Omental fat pad (tissue), 4 donors: ENCODE data around the gene CUL9. TPM values are rescaled to one million over a fixed set of nuclear protein-coding genes. Genes with fewer than 3 reads are reported as not detected.

ENCODE experiments used
- ATAC-seq: fragments of 150-250 bp; one replicate; pipeline ENCODE4 v1.9.1; 2016; ENCODE audit warnings: mild to moderate bottlenecking, moderate library complexity; ENCODE audit not compliant: low FRiP score
- DNase-seq: peaks from one replicate; pipeline ENCODE4 v3.0.0-alpha.2; 2019; ENCODE audit warnings: low spot score
- CTCF ChIP-seq, 3 donors: fragments of 450-650 bp; IDR thresholded peaks; one replicate each; pipeline ENCODE4 v1.5.1; 2016 to 2017; ENCODE audit warnings: antibody characterized with exemption in 3 of 3, mild to moderate bottlenecking in 3 of 3, moderate library complexity in 2 of 3
- total RNA-seq, 4 donors: library from RNA; depleted of rRNA; stranded (reverse); fragments of >200 nt; gene quantifications; one replicate each; pipeline ENCODE4 v1.1.0, GENCODE V29; 2016

Gene CUL9
- total RNA-seq, 4 donors from 2014 or later: 24.6 to 41.6 (median 28.7) TPM

GRCh38 chr6:43200541-43200940 lies 18.5 kb downstream of the CUL9 start:
- no peak for ATAC-seq
- TF ChIP-seq CTCF (IDR thresholded peaks at IDR 0.05): no peak
- DNase-seq: no peak

DNA sequence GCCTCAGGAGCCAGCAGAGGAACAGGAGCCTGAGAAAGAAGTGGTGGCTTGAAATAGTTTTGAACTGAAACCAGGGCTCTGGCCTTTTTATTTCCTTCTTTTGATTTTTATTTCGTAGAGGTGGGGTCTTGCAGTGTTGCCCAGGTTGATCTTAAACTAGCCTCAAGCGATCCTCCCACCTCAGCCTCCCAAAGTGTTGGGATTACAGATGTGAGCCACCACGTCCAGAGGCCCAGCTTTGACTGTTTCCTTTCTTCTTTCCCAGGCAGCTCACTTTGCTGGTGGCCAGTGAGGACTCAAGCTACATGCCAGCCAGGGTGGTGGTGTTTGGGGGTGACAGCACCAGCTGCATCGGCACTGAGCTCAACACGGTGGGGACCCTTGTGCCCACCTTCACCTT lies 20.5 kb downstream of the CUL9 start:
- ATAC-seq (no peak), DNase-seq (no peak)
- TF ChIP-seq CTCF (IDR thresholded peaks at IDR 0.05): no peak

DNA sequence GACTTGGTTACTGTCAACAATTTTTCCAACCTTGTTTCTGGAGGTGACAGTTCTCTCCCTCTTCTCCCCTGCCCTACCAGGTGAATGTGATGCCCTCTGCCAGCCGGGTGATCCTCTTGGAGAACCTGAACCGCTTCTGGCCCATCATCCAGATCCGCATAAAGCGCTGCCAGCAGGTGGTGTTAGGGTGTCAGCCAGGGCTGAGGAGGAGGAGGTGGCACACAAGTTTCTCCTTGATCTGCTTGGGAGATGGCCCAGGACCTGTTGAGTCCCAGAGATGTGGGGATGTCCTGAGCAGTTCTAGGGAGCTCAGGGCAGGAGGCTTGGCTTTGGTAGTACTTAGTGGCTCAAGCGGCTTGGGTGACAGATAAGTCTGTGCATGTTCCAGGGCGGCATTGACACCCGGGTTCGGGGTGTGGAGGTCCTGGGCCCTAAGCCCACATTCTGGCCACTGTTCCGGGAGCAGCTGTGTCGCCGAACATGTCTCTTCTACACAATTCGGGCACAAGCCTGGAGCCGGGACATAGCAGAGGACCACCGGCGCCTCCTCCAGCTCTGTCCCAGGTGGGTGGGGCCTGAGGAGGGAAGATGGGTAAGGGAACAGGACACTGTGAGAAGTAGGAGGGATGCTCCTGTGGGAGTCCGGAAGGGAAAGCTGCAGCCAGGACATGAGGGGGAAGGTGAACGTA lies 21.2 kb downstream of the CUL9 start:
- ATAC-seq (no peak), DNase-seq (no peak)
- no peak for TF ChIP-seq CTCF (IDR thresholded peaks at IDR 0.05)

GRCh38 chr6:43203718-43204095 lies 21.7 kb downstream of the CUL9 start:
- DNase-seq: no peak
- TF ChIP-seq CTCF (IDR thresholded peaks at IDR 0.05): no peak
- ATAC-seq: no peak

DNA sequence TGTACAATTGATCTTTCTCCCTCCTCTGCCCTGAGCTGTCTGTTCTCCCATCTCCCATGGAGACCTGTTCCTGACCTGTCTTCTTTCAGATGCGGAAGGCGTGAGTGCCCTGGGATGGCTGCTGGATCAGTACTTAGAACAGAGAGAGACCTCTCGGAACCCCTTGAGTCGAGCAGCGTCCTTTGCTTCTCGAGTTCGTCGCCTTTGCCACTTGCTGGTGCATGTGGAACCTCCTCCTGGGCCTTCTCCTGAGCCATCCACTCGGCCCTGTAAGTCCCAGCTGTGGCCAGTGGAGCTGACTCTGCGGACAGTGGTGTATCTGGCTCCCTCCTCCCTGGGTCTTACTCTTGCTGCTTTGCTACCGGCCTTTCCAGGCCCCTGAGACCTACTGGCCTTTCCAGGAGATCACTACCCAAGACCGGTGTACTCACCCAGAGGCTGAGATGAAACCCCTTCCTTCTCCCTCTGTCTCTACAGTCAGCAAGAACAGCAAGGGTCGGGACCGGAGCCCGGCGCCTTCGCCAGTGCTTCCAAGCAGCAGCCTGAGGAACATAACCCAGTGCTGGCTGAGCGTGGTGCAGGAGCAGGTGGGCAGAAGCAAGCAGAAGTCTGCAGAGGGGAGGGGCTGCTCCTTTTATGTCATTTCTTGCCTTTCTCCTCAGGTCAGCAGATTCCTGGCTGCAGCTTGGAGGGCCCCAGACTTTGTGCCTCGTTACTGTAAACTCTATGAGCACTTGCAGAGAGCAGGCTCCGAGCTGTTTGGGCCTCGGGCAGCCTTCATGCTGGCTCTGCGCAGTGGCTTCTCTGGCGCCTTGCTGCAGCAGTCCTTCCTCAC lies 22.5 kb downstream of the CUL9 start:
- no peak for DNase-seq
- no peak for TF ChIP-seq CTCF (IDR thresholded peaks at IDR 0.05)
- ATAC-seq: no peak

DNA sequence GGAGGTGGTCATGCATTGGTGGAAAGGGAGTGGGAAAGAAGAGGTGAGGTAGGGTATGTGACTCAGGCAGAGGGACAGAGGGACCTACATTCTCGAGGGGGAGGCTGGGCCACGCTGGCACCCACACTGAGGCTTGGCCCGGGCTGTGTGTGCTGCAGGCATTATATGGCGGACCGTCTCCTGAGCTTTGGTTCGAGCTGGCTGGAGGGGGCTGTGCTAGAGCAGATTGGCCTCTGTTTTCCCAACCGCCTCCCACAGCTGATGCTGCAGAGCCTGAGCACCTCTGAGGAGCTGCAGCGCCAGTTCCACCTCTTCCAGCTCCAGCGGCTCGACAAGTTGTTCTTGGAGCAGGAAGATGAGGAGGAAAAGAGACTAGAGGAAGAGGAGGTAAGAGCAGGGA lies 23.9 kb downstream of the CUL9 start:
- ATAC-seq (no peak), DNase-seq (no peak)
- no peak for TF ChIP-seq CTCF (IDR thresholded peaks at IDR 0.05)

DNA sequence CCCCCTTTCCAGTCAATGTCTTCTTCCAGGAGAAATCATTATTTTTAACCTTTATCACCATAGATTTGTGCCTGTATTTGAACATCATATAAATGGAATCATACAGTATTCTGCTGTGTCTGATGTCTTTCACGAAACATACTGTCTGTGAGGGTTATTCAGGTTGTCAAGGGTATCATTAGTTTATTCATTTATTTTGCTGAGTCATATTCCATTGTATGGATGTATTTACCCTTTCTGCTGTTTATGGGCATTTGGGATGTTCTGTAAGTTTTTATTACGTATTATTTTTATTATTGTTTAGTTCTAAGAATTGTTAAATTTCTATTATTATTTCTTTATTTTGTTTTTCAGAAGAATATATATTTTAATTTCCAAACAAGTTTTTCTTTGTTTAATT lies 25.3 kb downstream of the CUL9 start:
- TF ChIP-seq CTCF (IDR thresholded peaks at IDR 0.05): no peak
- ATAC-seq (no peak), DNase-seq (no peak)
